ENCODE data around the gene WDR54.

DNA sequence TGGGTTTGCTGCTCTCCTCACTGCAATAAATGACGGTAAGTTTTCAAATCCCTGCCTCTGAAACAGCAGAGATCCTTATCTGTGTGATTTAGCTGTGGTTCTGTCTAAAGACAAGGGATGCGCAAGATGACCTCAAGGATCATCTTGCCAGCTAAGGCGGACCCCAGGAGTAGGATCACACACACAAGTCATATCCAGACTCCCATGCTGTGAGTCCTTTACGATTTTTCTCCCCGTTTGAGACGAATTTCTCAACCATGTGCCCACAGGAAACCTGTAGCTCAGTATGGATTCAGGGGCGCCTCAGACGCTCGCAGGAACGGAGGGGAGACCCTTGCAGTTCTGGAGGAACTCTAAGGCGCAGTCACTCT, 30.3 kb upstream of the WDR54 start:
- TF ChIP-seq, protein P1, sequence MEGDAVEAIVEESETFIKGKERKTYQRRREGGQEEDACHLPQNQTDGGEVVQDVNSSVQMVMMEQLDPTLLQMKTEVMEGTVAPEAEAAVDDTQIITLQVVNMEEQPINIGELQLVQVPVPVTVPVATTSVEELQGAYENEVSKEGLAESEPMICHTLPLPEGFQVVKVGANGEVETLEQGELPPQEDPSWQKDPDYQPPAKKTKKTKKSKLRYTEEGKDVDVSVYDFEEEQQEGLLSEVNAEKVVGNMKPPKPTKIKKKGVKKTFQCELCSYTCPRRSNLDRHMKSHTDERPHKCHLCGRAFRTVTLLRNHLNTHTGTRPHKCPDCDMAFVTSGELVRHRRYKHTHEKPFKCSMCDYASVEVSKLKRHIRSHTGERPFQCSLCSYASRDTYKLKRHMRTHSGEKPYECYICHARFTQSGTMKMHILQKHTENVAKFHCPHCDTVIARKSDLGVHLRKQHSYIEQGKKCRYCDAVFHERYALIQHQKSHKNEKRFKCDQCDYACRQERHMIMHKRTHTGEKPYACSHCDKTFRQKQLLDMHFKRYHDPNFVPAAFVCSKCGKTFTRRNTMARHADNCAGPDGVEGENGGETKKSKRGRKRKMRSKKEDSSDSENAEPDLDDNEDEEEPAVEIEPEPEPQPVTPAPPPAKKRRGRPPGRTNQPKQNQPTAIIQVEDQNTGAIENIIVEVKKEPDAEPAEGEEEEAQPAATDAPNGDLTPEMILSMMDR (IDR thresholded peaks at IDR 0.05; ENCODE audit: low read depth, low read length) = no peak
- TF ChIP-seq EZH2phosphoT487 (IDR thresholded peaks at IDR 0.05; ENCODE audit: low read depth) = no peak
